ENCODE measurements around the gene GPR108. TPM values are rescaled to one million over a fixed set of nuclear protein-coding genes. Genes with fewer than 3 reads are reported as not detected.

The GPR108 gene
- total RNA-seq, 2 experiments from 2014 or later: 56.0 to 62.9 TPM

DNA sequence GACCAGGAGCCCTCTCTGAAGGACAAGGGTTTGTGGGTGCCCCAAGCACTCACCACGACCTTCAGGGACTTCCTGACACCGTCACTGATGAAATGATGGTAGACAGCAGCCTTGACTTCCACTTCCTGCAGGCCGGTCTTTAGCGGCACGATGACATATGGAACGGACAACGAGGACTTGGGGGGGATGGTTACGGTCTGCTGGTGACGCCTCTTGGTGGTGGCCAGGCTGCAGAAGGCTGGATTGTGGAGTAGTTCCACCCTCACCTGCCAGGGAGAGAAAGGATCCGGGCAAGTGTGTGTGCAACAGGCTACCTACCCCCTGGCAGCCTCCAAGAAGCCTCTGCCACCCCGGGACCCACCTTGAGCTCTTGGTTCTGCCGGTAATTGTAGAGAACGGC, 40.1 kb downstream of the GPR108 start:
- H3K4me3 Mint-ChIP-seq: no peak overlapping the region
- H3K27ac Mint-ChIP-seq: no peak overlapping the region
- no peaks in the 10 kb centered on the region for H3K27me3 Mint-ChIP-seq
- peaks cover 3% of the 10 kb centered on the region for H3K4me1 Mint-ChIP-seq
- DNase-seq: no peak
- H3K9me3 Mint-ChIP-seq: no peaks in the 10 kb centered on the region
- no peaks in the 10 kb centered on the region for H3K36me3 Mint-ChIP-seq

DNA sequence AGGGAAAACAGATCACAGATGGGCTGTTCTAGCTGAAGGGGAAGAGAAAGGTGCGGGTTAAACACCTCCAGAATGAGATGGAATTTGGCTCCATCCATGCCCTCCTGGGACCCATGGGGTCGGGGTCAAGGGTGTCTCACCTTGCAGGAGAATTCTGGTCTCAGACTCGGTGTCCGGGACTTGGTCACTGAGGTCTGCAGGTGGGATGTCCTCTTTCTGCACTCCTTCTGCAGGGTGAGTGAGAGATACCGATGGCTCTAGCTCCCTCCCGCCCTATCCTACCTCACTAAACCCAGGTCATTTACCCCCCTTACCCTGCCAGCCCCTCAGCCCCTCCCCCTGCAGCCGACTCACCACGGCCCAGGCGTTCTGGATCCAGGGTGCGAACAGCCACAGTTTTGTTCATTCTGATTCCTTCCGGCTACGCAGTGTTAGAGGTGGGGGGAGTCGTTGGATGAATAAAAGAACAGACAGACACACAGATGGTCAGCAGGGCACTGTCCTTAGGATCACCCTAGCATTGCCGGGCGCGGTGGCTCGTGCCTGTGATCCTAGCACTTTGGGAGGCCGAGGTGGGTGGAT, 41.0 kb downstream of the GPR108 start:
- Mint-ChIP-seq H3K27ac (no peak overlapping the region), H3K9me3 (no peaks in the 10 kb centered on the region), H3K4me1 (peaks cover 3% of the 10 kb centered on the region), H3K36me3 (no peaks in the 10 kb centered on the region), H3K4me3 (no peak overlapping the region), H3K27me3 (peaks cover under 1% of the 10 kb centered on the region)
- DNase-seq: no peak

- Mint-ChIP-seq H3K9me3 (no peaks in the 10 kb centered on the region), H3K27ac (no peak overlapping the region), H3K36me3 (no peaks in the 10 kb centered on the region), H3K4me3 (no peak overlapping the region), H3K4me1 (peaks cover 3% of the 10 kb centered on the region), H3K27me3 (peaks cover 4% of the 10 kb centered on the region)
- peak; percentile 24 for DNase-seq
These were observed 43.1 kb downstream of the GPR108 start for GRCh38 chr19:6694147-6694815.

GRCh38 chr19:6693681-6694080, 43.7 kb downstream of the GPR108 start:
- H3K27ac Mint-ChIP-seq: no peak overlapping the region
- DNase-seq: no peak

GRCh38 chr19:6693056-6693471, 44.3 kb downstream of the GPR108 start:
- Mint-ChIP-seq H3K27ac (no peak overlapping the region), H3K4me1 (peaks cover 3% of the 10 kb centered on the region), H3K9me3 (peaks cover 4% of the 10 kb centered on the region), H3K4me3 (no peak overlapping the region), H3K36me3 (no peaks in the 10 kb centered on the region), H3K27me3 (peaks cover 4% of the 10 kb centered on the region)
- DNase-seq: no peak

More at GRCh38 chr19:6693681-6694080, 43.7 kb downstream of the GPR108 start:
- Mint-ChIP-seq H3K36me3 (no peaks in the 10 kb centered on the region), H3K4me1 (peaks cover 3% of the 10 kb centered on the region), H3K4me3 (no peak overlapping the region), H3K27me3 (peaks cover 4% of the 10 kb centered on the region), H3K9me3 (peaks cover 3% of the 10 kb centered on the region)

DNA sequence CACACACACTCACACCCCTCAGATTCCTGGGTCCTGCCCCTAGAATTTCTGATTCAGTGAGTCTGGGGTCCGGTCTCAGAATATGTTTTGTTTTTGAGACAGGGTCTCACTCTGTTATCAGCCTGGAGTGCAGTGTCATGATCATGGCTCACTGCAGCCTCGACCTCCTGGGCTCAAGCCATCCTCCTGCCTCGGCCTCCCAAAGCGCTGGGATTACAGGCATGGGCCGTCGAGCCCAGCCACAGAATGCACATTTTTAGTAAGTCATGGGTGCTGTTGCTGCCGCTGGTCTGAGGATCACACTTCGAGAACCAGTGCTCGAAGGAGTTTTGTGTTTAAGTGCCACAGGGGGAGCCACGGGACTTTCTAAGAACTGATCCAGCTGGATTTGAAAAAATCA, 45.4 kb downstream of the GPR108 start:
- H3K9me3 Mint-ChIP-seq: peaks cover 4% of the 10 kb centered on the region
- peaks cover 2% of the 10 kb centered on the region for H3K36me3 Mint-ChIP-seq
- no peak overlapping the region for H3K4me3 Mint-ChIP-seq
- no peaks in the 10 kb centered on the region for H3K4me1 Mint-ChIP-seq
- peaks cover 4% of the 10 kb centered on the region for H3K27me3 Mint-ChIP-seq
- no peak overlapping the region for H3K27ac Mint-ChIP-seq
- no peak for DNase-seq

- peaks cover 4% of the 10 kb centered on the region for H3K27me3 Mint-ChIP-seq
- H3K9me3 Mint-ChIP-seq: peaks cover 4% of the 10 kb centered on the region
These were observed 46.0 kb downstream of the GPR108 start for GRCh38 chr19:6691342-6691741.

DNA sequence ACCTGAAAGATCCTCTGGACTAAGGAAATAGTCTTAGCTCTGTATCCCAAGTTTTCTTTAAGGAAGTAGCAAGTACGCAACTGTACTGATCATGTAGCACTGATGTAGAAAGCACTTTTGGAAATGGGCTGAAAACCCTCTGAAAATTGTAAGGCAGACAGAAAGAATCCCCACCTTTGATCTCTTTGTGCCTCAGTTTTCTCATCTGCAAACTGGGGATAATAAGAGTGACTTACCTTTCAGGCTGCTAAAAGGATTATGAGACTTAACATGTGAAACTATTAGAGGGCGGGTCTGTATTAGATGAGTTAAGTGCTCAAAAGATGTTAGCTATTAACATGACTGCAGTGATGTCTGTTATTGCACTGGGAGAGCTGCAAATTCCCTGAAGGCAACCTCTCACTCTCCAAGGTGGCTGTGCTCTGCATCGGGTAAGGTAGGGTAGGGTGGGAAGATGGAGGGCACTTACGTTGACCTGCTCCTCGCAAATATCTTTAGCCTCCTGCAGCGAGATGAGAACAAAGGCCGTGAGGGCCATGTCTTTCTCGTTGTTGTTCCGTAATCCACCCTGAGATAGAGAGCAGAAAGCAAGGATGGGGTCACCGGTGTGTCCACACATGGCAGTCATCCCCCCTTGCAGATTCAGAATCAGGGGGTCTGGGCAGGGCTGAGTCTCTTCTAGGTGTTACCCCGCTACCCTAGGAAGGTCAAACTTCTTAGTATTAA, 47.1 kb downstream of the GPR108 start:
- no peak overlapping the region for H3K4me3 Mint-ChIP-seq
- no peaks in the 10 kb centered on the region for H3K4me1 Mint-ChIP-seq
- no peak overlapping the region for H3K27ac Mint-ChIP-seq
- H3K27me3 Mint-ChIP-seq: peaks cover 4% of the 10 kb centered on the region
- DNase-seq: no peak
- peaks cover 2% of the 10 kb centered on the region for H3K36me3 Mint-ChIP-seq
- peaks cover 4% of the 10 kb centered on the region for H3K9me3 Mint-ChIP-seq

More at GRCh38 chr19:6691342-6691741, 46.0 kb downstream of the GPR108 start:
- peaks cover 2% of the 10 kb centered on the region for H3K36me3 Mint-ChIP-seq
- H3K4me3 Mint-ChIP-seq: no peak overlapping the region
- no peak overlapping the region for H3K27ac Mint-ChIP-seq
- no peaks in the 10 kb centered on the region for H3K4me1 Mint-ChIP-seq
- DNase-seq: no peak

GRCh38 chr19:6687114-6687513, 50.3 kb downstream of the GPR108 start:
- Mint-ChIP-seq H3K27me3 (peaks cover 4% of the 10 kb centered on the region), H3K9me3 (peaks cover 4% of the 10 kb centered on the region), H3K4me3 (no peak overlapping the region), H3K4me1 (peaks cover 6% of the 10 kb centered on the region), H3K36me3 (peaks cover 2% of the 10 kb centered on the region), H3K27ac (no peak overlapping the region)
- no peak for DNase-seq

GRCh38 chr19:6686628-6686975, 50.8 kb downstream of the GPR108 start:
- peaks cover 2% of the 10 kb centered on the region for H3K36me3 Mint-ChIP-seq

GRCh38 chr19:6685962-6686627, 51.3 kb downstream of the GPR108 start:
- Mint-ChIP-seq H3K27me3 (peaks cover 7% of the 10 kb centered on the region), H3K27ac (no peak overlapping the region), H3K4me1 (peaks cover 6% of the 10 kb centered on the region), H3K9me3 (peaks cover 4% of the 10 kb centered on the region), H3K4me3 (no peak overlapping the region), H3K36me3 (peaks cover 2% of the 10 kb centered on the region)
- DNase-seq: no peak

More at GRCh38 chr19:6686628-6686975, 50.8 kb downstream of the GPR108 start:
- Mint-ChIP-seq H3K4me3 (no peak overlapping the region), H3K27me3 (peaks cover 9% of the 10 kb centered on the region), H3K9me3 (peaks cover 4% of the 10 kb centered on the region), H3K4me1 (peaks cover 6% of the 10 kb centered on the region), H3K27ac (no peak overlapping the region)
- DNase-seq: no peak

- no peak for DNase-seq
- Mint-ChIP-seq H3K9me3 (peaks cover 7% of the 10 kb centered on the region), H3K27ac (no peak overlapping the region), H3K36me3 (peaks cover 2% of the 10 kb centered on the region), H3K4me3 (no peak overlapping the region), H3K27me3 (peaks cover 10% of the 10 kb centered on the region), H3K4me1 (peaks cover 8% of the 10 kb centered on the region)
These were observed 51.9 kb downstream of the GPR108 start for GRCh38 chr19:6685482-6685881.

DNA sequence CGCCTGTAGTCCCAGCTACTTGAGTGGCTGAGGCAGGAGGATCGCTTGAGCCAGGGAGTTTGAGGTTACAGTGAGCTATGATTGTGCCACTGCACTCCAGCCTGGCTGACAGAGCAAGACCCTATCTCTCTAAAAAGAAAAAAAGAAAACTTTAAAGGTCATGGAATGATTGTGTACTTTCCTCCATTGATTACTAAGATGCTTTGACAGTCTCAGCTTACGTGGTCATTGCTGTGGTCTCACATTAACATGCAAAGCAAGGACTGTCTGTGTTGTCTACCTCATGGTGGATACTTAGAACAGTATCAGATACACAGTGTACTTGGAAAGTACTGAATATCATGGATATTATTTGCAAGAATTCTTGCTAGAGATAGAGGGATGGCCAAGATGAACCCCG, 53.4 kb downstream of the GPR108 start:
- peaks cover 14% of the 10 kb centered on the region for H3K9me3 Mint-ChIP-seq
- no peak for DNase-seq
- peaks cover 10% of the 10 kb centered on the region for H3K27me3 Mint-ChIP-seq
- H3K36me3 Mint-ChIP-seq: peaks cover 13% of the 10 kb centered on the region
- H3K4me1 Mint-ChIP-seq: peaks cover 22% of the 10 kb centered on the region
- peak overlapping the region; percentile 7 for H3K27ac Mint-ChIP-seq
- no peak overlapping the region for H3K4me3 Mint-ChIP-seq

GRCh38 chr19:6682607-6683128, 54.7 kb downstream of the GPR108 start:
- H3K9me3 Mint-ChIP-seq: peaks cover 18% of the 10 kb centered on the region
- H3K4me3 Mint-ChIP-seq: no peak overlapping the region
- no peak overlapping the region for H3K27ac Mint-ChIP-seq
- peaks cover 18% of the 10 kb centered on the region for H3K36me3 Mint-ChIP-seq
- H3K4me1 Mint-ChIP-seq: peaks cover 34% of the 10 kb centered on the region
- peaks cover 14% of the 10 kb centered on the region for H3K27me3 Mint-ChIP-seq
- DNase-seq: no peak

DNA sequence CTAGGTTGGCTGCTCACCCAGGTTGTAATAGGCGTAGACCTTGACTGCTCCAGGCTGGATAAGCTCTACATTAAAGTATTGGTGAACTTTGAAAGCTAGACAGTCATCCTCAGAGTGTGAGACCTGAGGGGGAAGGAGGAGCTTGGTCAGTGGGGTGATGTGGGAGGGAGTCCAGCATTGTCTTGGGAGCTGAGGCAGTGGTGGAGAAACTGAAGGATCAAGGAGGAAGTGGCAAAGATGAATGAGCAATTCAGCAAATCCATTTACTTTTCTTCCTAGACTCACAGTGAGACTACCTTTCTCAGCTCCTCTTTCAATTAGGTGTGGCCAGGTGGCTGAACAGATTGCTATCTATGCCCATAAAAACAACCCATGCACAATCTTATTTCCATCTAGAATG, 57.2 kb downstream of the GPR108 start:
- peak overlapping the region; percentile 70 for H3K27ac Mint-ChIP-seq
- H3K27me3 Mint-ChIP-seq: peaks cover 14% of the 10 kb centered on the region
- no peak for DNase-seq
- peaks cover 49% of the 10 kb centered on the region for H3K4me1 Mint-ChIP-seq
- no peak overlapping the region for H3K4me3 Mint-ChIP-seq
- peaks cover 17% of the 10 kb centered on the region for H3K36me3 Mint-ChIP-seq
- H3K9me3 Mint-ChIP-seq: peaks cover 19% of the 10 kb centered on the region

Measured in activated naive CD8-positive, alpha-beta T cell treated with anti-CD3 and anti-CD28 coated beads for 36 hours (primary cell).